GM21528 (cell line): ENCODE results near the gene RGS6.

Experiments used
- ATAC-seq: cut with Tn5 transposase; IDR thresholded peaks from one replicate; pipeline ENCODE4 v1.9.1; 2021; ENCODE audit warnings: mild to moderate bottlenecking, moderate library complexity; ENCODE audit not compliant: unreplicated experiment, low FRiP score

The RGS6 gene

DNA sequence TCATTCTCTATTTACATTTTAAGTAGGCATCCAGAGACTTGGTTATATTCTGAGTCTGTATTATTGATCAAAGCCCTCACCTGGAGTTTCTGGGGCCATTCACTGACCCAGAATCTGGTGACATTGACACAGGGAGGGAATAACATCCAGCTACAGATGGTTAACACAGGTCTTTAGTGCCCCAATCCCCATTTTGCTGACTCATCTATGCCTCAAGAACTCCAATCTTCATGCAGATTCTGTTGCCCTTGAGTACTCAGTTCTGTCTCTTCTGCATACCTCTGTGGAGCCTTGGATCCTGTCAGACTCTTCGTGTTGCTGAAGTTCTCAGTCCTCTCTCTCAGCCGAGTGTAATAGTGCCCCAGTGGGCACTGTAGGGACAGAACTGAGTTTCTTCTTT lies 208.9 kb downstream of the RGS6 start:
- no peak for ATAC-seq

DNA sequence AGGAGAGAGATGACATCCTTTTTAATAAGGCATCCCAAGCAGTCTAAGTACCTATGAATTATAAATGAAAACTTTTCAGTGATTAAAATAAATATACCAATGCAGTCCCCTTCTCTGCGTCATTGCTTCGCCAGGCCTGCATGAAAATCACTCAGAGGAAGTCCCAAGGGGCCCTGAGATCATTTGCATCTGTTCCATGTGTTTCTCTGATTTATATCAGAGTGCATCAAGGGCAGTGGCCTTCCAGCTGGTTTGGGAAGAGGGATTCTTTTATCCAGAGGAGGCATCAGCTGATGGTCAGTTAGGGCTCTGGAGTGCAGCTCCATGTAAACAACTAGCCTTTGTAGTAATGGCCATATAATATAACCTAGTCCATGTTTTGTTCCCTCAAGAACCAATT lies 210.1 kb downstream of the RGS6 start:
- no peak for ATAC-seq

DNA sequence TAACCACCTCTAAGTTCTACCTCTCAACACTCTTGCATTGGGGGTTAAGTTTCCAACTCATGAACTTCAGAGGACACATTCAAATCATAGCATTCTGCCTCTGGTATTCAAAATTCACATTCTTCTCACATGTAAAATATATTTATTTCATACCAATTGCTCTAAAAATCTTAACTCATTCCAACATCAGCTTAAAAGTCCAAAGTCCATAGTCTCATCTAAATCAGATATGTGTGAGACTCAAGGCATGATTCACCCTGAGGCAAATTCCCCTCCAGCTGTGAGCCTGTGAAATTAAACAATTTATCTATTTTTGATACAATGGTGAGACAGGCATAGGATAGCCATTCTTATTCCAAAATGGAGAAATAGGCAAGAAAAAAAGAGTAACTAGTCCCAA lies 214.0 kb downstream of the RGS6 start:
- no peak for ATAC-seq

- no peak for ATAC-seq
These were observed 222.6 kb downstream of the RGS6 start for GRCh38 chr14:72154645-72155378.

GRCh38 chr14:72155379-72155993 lies 223.3 kb downstream of the RGS6 start:
- ATAC-seq = no peak

GRCh38 chr14:72164420-72165228 lies 232.4 kb downstream of the RGS6 start:
- ATAC-seq = no peak

- ATAC-seq = no peak
These were observed 233.0 kb downstream of the RGS6 start for GRCh38 chr14:72165229-72165698.

- no peak for ATAC-seq
These were observed 237.3 kb downstream of the RGS6 start for GRCh38 chr14:72169521-72169920.

DNA sequence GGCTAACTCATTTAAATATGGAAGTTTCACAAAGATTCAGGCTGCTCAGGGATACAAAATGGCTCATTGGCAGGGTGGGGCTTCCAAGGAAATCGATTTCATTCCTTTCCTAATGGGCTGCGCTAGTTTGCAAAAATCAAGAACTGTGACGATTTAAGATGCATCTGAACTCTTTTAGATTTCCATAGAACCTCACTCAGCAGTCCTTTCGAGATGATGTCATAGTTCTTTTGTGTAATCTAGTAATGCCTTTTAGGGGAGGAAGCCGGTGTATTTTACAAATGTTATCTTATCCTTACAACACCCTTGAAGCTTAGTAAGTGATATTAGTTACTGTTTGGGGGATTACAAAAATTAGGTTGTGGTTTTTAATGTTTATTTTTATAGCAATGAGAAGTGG lies 239.8 kb downstream of the RGS6 start:
- no peak for ATAC-seq

DNA sequence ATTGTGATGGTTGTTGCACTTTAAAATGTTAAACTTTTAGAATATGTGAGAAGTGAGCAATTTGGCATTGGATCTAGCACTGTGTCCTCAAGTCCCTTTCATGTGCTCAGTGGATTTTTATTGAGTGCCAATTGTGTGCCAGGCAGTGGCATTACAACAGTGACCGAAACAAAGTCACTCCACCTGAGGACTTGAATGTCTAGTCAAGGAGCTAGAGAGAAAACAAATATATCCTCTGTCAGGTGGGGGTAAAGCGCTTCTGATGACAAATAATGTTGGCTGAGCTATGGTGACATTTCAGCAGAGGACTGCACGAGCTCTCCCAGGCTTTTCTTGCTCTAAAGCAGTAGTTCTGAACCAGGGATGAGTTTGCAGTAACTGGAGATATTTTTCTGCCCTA lies 240.4 kb downstream of the RGS6 start:
- no peak for ATAC-seq

GRCh38 chr14:72173038-72173720 lies 240.9 kb downstream of the RGS6 start:
- no peak for ATAC-seq

GRCh38 chr14:72177251-72177650 lies 245.0 kb downstream of the RGS6 start:
- ATAC-seq = no peak

- no peak for ATAC-seq
These were observed 246.3 kb downstream of the RGS6 start for GRCh38 chr14:72178517-72178916.

DNA sequence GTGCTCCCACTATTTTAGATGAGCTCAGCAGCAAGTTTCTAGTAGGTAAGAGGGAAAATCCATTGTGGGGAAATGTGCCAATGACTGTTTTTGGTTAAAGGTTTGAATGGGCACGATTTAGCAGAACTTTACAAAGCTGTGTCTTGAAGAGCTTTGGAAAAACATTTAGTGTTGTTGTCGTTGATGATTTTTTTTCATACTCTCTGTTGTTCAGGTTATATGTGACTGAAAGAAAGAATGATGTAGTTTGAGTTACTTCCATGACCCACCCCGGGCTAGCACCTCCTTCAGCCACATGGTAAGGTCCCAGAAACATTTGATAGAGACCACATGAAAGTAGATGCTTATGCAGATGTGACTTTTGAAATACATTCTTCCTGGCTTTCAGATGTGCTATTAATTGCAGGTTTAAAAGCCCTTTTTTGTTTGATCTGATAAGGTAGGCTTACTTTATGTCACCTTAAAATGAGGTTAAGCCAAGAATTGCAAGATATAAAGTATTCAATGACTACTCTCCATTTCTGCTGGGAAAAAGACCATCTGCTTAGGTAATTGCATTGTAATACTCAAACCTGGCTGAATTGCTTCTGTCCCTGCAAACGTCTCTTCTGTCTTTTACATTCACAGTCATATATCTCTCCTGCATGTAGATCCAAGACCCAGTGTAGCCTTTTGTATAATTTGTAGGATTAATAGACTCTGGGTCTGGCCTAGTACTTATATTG lies 250.6 kb downstream of the RGS6 start:
- ATAC-seq = no peak

GRCh38 chr14:72183631-72184030 lies 251.4 kb downstream of the RGS6 start:
- no peak for ATAC-seq

GRCh38 chr14:72186523-72186922 lies 254.3 kb downstream of the RGS6 start:
- no peak for ATAC-seq

GRCh38 chr14:72196237-72197015 lies 264.2 kb downstream of the RGS6 start:
- ATAC-seq = no peak

GRCh38 chr14:72201645-72202044 lies 269.4 kb downstream of the RGS6 start:
- no peak for ATAC-seq

DNA sequence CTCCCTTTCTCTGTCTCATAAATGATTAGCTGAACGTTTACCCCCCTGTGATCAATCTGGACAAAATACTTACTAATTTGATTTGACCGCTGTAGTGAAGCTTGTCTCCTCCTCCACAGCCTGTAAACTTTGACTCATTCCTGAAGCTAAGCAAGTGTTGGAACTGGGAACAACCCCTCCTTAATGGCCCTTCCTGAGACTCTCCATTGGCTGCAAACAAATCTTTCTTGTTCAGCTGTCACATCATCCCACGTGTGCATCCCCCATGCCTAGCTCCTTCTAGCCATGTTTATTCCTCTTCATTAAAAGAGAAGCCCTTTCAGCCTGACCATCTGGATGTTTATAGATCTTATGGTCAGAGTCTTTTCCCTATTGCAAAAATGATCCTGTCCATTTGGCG lies 281.2 kb downstream of the RGS6 start:
- ATAC-seq = no peak
